Erythroblast (primary cell): Measurements from ENCODE around the gene MEA1.
"Not testable (repeated sequence)": the region's sequence is repeated elsewhere in the genome, so short reads cannot be mapped to it uniquely, and the experiment has no call there.

ENCODE experiments used
- DNase-seq, 2 experiments: peaks; one replicate each; lab custom pipeline; 2025; lab: John Stamatoyannopoulos, UW
- GATA1 ChIP-seq: IDR thresholded peaks from 2 replicates; pipeline ENCODE4 v1.6.1; 2011; ENCODE audit warnings: low read depth, mild to moderate bottlenecking, control low read depth, low read length, moderate library complexity
- POLR2A ChIP-seq: IDR thresholded peaks from 2 replicates; pipeline ENCODE4 v1.6.1; 2011; ENCODE audit warnings: mild to moderate bottlenecking, low read length

Gene MEA1

DNA sequence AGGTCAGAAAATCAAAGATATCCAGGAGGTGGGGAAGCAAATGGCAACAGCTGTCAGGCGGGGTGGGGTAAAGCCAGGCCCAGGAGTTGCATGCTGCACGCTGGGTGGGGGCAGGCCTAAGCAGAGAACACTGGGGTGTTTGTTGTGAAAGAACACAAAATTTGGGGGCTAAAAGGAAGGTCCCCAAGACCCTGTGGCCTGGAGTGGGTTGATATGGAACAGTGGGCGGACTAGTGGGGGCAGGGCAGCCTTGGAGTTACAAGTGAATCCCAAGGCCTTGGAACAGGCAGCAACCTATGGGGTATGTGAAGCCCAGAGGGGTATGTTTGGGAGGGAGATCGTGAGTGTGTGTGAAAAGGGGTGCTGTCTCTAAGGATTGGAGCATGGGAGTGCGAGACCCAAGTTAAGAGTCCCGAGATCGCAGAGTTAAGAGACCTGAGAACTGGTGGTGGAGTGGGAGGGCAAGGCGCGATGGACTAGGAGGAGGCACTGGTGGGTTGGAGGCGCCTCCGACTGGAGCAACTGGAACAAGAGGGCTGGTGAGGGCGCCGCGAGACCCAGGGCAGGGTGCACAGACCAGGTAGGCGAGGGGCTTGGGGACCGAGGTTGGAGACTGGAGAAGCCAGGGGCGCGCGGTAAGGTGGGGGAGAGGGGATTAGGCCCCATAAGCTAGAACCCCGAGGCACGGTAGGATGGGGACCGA is 39.2 kb upstream of the MEA1 start:
- DNase-seq = peak; percentile 58 to 66
- no peak for TF ChIP-seq POLR2A
- no peak for TF ChIP-seq GATA1

DNA sequence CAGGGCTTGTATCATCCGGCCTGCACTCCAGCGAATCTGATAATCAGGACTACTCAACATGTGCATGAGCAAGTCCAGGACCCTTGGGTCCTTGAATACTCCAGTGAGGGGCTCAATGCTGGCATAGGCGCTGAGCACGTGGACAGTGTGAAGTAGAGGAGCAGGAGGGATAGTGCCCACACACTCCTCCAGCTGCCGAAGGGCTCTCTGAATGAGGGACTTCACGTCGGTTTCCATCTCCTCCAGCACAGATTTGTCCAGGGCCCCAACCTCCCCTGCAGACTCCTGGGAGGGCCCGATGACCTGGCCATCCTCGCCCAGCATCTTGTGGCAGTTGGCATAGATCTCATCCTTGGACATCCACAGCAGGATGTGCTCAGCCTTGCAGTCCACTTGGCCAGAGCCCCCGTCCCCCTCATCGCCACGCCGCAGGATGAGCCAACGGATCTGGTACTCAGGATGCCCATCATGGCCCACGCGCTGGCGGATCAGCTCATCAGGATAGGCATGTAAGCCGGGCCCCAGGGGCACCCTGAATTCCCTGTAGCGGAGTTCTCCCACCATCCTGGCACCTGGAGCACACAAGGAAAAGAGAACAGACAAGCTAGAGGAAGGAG is 38.6 kb upstream of the MEA1 start:
- no peak for DNase-seq
- no peak for TF ChIP-seq GATA1
- no peak for TF ChIP-seq POLR2A

DNA sequence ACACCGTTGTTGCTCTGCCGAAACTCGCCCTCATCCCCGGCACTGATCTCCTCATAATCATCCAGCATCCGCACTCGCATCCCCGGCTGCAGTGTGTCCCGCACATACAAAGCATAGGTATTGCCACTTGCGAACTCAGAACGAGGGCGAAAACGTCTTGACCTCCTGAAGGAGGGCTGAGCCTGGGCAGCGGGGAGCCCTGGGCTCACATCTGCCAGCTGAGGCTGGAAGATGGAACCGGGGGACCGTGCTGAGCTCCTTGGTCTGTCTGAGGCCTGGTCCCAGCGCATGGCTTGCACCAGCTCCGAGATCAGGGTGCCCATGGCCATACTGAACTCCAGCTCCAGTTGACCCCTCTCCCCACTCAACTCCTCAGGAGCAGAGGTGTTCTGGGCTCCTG is 37.2 kb upstream of the MEA1 start:
- DNase-seq = no peak
- TF ChIP-seq GATA1 (no peak), POLR2A (no peak)

DNA sequence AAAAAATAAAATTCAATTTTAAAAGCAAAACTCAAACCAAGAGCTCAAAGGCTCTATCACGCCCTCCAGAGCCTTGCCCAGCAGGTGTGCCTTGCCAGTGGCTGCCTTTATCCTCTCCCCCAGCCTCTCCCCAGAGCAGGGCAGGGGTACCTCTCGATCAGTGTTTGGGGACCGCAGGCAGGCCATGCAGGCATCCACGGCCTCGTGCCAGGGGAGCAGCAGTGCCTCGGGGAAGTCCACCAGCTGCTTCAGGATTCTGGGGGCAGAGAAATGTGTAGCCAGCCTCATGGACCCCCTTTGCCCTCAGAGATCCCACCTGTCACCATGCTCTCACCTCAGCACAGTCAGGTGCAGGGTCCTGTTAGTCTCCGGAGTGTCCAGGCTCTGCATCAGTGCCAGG is 34.3 kb upstream of the MEA1 start:
- no peak for DNase-seq
- TF ChIP-seq POLR2A (no peak), GATA1 (no peak)

DNA sequence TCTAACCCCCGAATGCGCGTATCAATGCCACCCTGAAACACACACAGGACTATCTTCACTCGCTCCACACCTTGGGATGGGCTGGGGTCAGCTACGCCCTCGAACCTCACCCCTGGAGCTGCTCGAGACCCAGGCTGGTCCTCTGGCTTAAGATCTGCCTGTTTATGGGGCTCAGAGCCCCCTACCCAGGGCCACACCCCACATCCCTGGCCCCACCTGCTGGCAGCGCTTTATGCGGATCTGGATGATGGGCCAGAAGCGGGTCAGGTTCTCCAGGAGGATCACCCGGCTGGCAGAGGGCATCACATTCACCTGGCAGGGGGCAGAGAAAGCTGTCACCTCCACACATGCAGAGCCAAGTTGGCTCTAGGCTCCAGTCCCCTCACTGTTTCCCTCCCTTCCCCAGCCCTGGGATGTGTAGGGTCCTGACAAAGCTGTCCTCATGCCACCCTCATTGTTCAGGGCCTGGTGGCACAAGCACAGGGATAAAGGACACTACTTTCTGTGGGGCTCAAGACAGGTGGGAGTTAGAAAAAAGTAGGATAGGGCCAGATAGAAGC is 31.7 kb upstream of the MEA1 start:
- DNase-seq = no peak
- no peak for TF ChIP-seq POLR2A
- TF ChIP-seq GATA1 = no peak

DNA sequence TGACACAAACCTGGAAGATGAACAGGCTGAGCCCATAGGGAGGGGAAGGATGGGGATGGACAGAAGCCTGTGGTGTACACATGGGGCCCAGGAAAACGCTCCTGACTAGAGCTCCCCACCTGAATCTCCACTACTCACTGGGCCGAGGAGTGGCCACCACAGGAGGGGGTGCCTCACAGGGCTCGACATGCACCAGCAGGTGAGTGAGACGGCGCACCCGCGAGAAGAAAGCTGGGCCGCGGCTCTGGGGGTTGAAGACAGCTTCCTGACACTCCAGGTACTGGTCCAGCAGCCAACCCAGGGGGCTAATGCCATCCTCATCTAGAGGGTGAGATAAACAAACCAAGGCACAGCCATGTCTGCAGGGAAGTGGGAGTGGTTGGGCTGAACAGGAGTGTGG is 29.6 kb upstream of the MEA1 start:
- no peak for TF ChIP-seq GATA1
- no peak for TF ChIP-seq POLR2A
- DNase-seq = no peak

DNA sequence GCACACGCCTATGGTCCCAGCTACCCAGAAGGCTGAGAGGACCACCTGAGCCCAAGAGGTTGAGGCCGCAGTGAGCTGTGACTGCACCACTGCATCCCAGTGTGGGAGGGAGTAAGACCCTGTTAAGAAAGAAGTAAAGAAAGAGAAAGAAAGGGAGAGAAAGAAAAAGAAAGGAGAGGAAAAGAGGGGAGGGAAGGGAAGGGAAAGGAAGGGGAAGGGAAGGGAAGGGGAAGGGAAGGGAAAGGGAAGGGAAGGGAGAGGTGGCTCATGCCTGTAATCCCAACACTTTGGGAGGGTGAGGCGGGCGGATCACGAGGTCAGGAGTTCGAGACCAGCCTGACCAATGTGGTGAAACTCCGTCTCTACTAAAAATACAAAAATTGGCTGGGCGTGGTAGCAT is 27.7 kb upstream of the MEA1 start:
- not testable (repeated sequence) for DNase-seq

DNA sequence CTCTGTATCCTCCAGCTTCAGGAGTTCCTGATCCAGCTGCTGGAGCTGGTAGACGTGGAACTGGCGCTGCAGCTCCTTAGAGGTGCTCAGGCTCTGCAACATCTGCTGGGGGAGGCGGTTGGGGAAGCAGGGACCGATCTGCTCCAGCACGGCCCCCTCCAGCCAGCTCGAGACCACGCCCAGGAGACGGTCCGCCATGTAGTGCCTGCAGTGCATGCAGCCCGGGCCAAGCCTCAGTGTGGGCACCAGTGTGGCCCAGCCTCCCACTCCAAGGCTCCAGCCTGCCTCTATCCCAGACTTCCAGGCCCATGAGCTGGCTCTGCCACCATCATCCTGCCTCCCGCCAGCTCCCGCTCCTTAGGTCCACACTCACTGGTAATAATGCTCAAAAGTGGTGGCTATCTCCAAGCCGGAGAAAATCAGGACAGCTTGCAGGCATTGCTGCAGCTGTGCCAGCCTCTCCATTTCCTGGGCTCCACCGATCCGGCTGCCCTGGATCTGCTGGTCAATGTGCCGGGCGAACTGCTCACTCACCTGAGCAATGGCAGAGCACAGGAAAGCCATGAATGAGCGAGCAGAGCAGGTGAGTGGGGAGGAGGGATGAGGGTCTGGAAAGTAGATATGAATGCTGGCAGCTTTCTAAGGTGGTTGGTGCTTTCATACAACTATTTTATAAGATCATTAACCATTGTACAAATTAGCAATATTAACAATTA is 27.0 kb upstream of the MEA1 start:
- DNase-seq = no peak
- TF ChIP-seq GATA1 (no peak), POLR2A (no peak)

DNA sequence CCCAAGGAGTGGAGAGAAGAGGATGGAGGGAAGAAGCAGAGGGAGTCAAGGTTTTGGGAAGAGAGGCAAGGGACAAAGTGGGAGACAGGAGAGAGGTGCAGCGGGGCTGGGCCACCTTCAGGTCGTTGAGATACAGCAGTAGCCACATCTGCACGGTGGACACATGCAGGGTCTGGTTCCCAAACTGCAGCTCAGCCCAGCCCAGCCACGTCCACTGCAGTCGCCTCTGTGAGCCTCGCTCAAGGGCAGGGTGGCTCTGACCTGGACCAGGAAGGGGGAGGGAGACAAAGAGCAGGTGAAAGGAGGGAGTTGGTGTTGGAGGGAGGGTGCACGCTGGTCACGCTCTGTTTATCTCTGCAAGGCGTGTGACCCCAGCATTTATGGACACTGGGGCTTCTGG is 25.0 kb upstream of the MEA1 start:
- TF ChIP-seq GATA1 (no peak), POLR2A (no peak)
- DNase-seq = no peak

DNA sequence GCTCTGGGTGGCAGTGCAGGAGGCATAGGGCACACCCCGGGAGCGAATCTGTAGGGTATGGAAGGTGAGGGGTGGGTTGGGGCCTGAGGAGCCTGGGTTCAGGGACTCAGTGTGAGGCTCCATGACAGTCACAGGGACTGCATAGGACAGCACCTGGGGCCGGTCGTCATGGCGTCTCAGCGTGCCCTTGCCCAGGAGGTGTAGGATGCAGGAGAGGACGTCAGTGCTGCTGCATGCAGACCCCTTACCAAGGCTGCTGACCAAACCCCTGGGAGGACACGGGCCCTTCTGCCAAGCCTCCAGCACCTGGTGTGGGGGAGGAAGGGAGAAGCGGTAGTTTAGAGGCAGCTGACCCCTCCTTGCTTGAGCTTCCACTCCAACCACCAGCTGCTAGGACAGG is 24.0 kb upstream of the MEA1 start:
- TF ChIP-seq POLR2A = no peak
- TF ChIP-seq GATA1 = no peak
- no peak for DNase-seq

DNA sequence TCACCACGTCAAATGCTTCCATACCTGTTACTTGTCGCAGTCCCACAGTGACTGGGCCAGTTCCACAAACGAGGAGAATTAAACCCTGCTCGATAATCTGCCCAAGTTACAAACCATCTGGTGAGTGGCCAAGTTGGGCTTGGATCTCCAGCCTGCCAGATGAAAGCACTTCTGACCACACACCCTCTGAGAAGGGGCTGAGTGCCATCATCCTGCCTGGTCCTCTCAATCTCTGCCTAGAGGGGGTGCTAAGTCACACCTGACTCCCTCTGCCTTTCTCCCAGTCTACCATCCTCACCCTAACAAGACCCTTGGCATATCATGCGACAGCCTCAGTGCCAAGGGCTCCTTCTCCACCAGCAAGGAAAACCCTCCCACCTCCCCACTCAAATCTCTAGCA is 23.5 kb upstream of the MEA1 start:
- no peak for DNase-seq

DNA sequence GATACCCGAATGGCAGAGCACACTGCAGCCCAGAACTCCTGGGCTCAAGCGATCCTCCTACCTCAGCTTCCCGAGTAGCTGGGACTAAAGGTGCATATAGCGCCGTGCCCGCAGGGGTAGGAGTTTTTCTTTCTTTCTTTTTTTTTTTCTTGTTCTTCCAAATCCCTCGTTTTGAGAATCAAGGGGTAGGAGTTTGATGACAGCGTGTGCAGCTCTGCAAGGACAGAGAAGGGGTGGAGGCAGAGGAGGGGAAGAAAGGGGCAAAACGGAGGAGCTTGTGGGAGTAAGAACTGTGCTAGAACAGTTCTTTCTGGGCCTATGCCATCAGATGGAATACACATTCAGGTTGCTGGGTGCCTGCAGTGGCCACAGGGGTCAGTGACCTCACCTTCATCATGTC is 23.0 kb upstream of the MEA1 start:
- no peak for DNase-seq

More for the DNA sequence above, 23.5 kb upstream of the MEA1 start:
- TF ChIP-seq POLR2A (no peak), GATA1 (no peak)

DNA sequence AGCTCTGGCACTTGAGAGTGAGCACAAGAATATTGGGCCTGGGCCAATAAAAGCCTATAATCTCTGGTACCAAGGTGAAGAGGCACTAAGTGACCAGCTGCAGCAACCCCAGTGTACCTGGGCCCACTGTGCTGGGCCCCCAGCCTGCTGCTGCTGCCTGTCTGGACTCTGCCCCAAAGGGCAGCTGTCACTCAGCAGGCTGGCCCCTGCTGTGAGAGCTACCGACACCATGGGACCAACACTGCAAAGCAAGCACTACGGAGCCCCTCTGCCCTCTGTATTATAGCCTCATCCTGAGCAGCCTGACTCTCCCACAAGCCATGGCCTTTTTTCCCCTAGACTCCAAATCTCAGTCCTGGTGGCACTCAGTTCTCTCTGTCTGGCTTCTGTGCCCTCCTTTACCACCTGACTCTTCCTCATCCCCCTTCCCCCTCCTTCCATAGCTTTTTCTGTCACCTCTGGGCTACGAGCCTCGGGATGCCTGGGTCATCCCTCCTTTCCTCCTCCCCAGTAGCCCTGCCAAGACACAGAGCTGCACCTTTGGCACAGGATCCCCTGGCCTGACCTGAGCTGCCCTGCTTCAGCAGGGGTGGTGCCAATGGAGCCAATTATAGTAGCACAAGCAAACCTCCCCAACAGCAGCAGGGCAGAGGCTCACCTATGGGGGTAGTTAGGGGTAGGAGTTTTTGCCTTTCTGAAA is 21.9 kb upstream of the MEA1 start:
- DNase-seq = no peak
- TF ChIP-seq POLR2A (no peak), GATA1 (no peak)

More for the DNA sequence above, 23.0 kb upstream of the MEA1 start:
- TF ChIP-seq POLR2A = no peak
- no peak for TF ChIP-seq GATA1

DNA sequence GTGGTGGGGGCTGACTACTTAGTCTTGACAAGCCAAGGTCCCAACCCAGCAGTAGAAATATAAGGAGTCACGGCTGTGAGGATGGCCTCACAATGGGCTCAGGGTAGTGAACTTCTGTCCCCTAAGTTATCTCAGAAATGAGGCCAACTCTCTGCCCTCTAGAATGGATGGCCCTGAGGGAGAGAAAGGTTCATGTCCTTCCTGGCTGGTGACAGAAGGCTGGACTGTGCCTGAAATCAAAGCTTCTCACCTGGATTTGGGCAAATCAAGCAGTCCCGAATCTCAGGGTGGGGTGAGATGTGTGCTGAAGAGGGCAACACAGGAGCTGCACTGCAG is 20.4 kb upstream of the MEA1 start:
- TF ChIP-seq GATA1 = no peak
- TF ChIP-seq POLR2A = no peak

More for the DNA sequence above, 20.4 kb upstream of the MEA1 start:
- no peak for DNase-seq
